GM12872 (cell line): Measurements from ENCODE around the gene SIGLEC12.

Source experiments
- CTCF ChIP-seq: IDR thresholded peaks from 3 replicates; pipeline ENCODE4 v1.5.1; 2011; ENCODE audit warnings: low read depth, mild to moderate bottlenecking, low read length, moderate library complexity; ENCODE audit not compliant: insufficient read depth

SIGLEC12 gene

DNA sequence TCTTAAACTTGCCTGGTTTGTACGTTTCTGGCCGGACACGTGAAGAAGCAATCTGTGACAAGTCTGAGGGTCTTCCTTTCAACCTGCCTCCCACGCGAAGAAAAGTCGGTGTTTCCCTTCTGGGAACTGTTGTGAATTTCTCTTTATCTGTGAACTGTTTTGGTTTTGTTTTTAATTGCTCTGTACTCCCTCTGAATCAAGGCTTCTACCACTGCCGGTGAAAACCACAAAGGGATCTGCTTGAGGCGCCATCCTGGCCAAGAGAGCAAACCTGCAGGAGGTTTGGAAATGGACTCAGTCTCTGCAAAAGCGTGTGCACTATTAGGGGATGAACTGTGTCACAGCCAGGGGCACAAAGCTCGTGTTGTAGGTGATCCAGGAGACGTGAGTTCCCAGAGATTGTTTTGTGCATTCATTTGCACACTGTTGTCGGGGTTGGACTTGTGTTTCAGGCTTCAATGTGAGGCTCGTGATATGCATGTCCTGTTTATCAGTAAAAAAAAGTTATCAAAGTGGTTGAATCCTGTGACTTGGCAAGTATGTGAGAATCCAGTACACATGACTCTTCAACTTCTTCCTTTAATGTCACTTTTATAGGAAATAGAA, 53.1 kb downstream of the SIGLEC12 start:
- no peak for TF ChIP-seq CTCF

GRCh38 chr19:51448011-51448410, 53.6 kb downstream of the SIGLEC12 start:
- no peak for TF ChIP-seq CTCF

- TF ChIP-seq CTCF: no peak
These were observed 59.9 kb downstream of the SIGLEC12 start for GRCh38 chr19:51441410-51442390.
